H1 (cell line): ENCODE results near the gene ELP5. TPM values are rescaled to one million over a fixed set of nuclear protein-coding genes. Genes with fewer than 3 reads are reported as not detected.

Experiments
- CBX8 ChIP-seq: fragments of 300-800, 300-1000 bp; sonication (generic); IDR thresholded peaks from 2 replicates; pipeline ENCODE4 v1.7.1; 2016; ENCODE audit warnings: low read depth, low read length, borderline replicate concordance
- CHD7 ChIP-seq: fragments of 300-600 bp; sonication (generic); IDR thresholded peaks from 2 replicates; pipeline ENCODE4 v1.7.1; 2012; ENCODE audit warnings: low read length, moderate library complexity, mild to moderate bottlenecking, inconsistent platforms; ENCODE audit not compliant: insufficient replicate concordance
- MAX ChIP-seq: IDR thresholded peaks from 2 replicates; pipeline ENCODE4 v1.6.1; 2012; ENCODE audit warnings: inconsistent platforms
- POLR2A ChIP-seq, 2 experiments: IDR thresholded peaks; 1 replicate in 1 of 2; 2 replicates in 1 of 2; pipeline ENCODE4 v1.6.1; 2011; ENCODE audit warnings: low read depth in 2 of 2, low read length in 2 of 2, mild to moderate bottlenecking in 2 of 2; ENCODE audit errors: control extremely low read depth in 1 of 2
- POLR2AphosphoS5 ChIP-seq: IDR thresholded peaks from 2 replicates; pipeline ENCODE4 v1.6.1; 2011; ENCODE audit warnings: low read depth, low read length
- SP4 ChIP-seq: IDR thresholded peaks from 2 replicates; pipeline ENCODE4 v1.6.1; 2012; ENCODE audit warnings: low read length, inconsistent platforms
- SRF ChIP-seq: IDR thresholded peaks from 2 replicates; pipeline ENCODE4 v1.6.1; 2011; ENCODE audit warnings: mild to moderate bottlenecking, low read depth, low read length, moderate library complexity
- TAF1 ChIP-seq: IDR thresholded peaks from 2 replicates; pipeline ENCODE4 v1.6.1; 2011; ENCODE audit warnings: mild to moderate bottlenecking, low read depth, low read length
- TEAD4 ChIP-seq: IDR thresholded peaks from 2 replicates; pipeline ENCODE4 v1.6.1; 2012; ENCODE audit warnings: low read depth, low read length, inconsistent platforms, mixed read lengths
- YY1 ChIP-seq: IDR thresholded peaks from 2 replicates; pipeline ENCODE4 v1.6.1; 2011; ENCODE audit warnings: low read depth, mild to moderate bottlenecking, low read length
- ZNF274 ChIP-seq: IDR thresholded peaks from 2 replicates; pipeline ENCODE4 v1.7.0; 2012; ENCODE audit warnings: low read length, borderline replicate concordance; ENCODE audit errors: extremely low read depth
- polyA plus RNA-seq, 7 experiments: library from polyadenylated mRNA; depleted of rRNA in 3 of 7; stranded (reverse) in 5 of 7; unstranded in 2 of 7; fragments of >200 nt in 5 of 7; fragments of 200-250 nt in 2 of 7; gene quantifications; 1 replicate in 5 of 7; 2 replicates in 1 of 7; 4 replicates in 1 of 7; pipeline versions ENCODE4 v1.2.1 to v1.2.3, GENCODE V29; 2011 to 2013; ENCODE audit warnings: missing spikeins in 2 of 7, mixed read lengths in 2 of 7
- total RNA-seq: library from RNA; stranded (reverse); fragmentation: NEBNext Ultra II Directional; extraction: Animal tissue kit (Norgen Biotek cat#: 25700); gene quantifications from 2 replicates; pipeline ENCODE4 v1.2.1, GENCODE V29; 2021

Gene ELP5
- total and polyA plus RNA-seq, 2 of the 8 experiments (the other 6 are each of a cell fraction or from before 2014, with no cell fraction given) = 75.4 to 107 TPM

GRCh38 chr17:7222093-7222971, 29.7 kb upstream of the ELP5 start (continued):
- no peak for TF ChIP-seq CHD7
- TF ChIP-seq MAX = no peak
- TF ChIP-seq ZNF274 = no peak
- TF ChIP-seq TEAD4 = no peak
- TF ChIP-seq POLR2AphosphoS5 = peak; percentile 40
- no peak for TF ChIP-seq TAF1
- TF ChIP-seq POLR2A (IDR thresholded peaks at IDR 0.05; ENCODE audit: control extremely low read depth in 1 of 2, low read depth in 2 of 2, low read length in 2 of 2) = peak in 1 of 2 experiments; percentile 13; a peak in 1 of 3 replicates
- TF ChIP-seq SP4 = no peak
- no peak for TF ChIP-seq YY1
- TF ChIP-seq CBX8 = no peak
- no peak for TF ChIP-seq SRF
